ENCODE measurements around the gene FAM174B.

GRCh38 chr15:92576597-92577200 lies 78.9 kb downstream of the FAM174B start:
- TF ChIP-seq, protein P1, sequence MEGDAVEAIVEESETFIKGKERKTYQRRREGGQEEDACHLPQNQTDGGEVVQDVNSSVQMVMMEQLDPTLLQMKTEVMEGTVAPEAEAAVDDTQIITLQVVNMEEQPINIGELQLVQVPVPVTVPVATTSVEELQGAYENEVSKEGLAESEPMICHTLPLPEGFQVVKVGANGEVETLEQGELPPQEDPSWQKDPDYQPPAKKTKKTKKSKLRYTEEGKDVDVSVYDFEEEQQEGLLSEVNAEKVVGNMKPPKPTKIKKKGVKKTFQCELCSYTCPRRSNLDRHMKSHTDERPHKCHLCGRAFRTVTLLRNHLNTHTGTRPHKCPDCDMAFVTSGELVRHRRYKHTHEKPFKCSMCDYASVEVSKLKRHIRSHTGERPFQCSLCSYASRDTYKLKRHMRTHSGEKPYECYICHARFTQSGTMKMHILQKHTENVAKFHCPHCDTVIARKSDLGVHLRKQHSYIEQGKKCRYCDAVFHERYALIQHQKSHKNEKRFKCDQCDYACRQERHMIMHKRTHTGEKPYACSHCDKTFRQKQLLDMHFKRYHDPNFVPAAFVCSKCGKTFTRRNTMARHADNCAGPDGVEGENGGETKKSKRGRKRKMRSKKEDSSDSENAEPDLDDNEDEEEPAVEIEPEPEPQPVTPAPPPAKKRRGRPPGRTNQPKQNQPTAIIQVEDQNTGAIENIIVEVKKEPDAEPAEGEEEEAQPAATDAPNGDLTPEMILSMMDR (IDR thresholded peaks at IDR 0.05; ENCODE audit: low read depth, low read length), result no peak
- TF ChIP-seq POLR2A (IDR thresholded peaks at IDR 0.05; ENCODE audit: extremely low read depth, insufficient read length), result no peak

Data from NB4 (cell line).